ENCODE measurements around the gene KLK12.

Gene KLK12

DNA sequence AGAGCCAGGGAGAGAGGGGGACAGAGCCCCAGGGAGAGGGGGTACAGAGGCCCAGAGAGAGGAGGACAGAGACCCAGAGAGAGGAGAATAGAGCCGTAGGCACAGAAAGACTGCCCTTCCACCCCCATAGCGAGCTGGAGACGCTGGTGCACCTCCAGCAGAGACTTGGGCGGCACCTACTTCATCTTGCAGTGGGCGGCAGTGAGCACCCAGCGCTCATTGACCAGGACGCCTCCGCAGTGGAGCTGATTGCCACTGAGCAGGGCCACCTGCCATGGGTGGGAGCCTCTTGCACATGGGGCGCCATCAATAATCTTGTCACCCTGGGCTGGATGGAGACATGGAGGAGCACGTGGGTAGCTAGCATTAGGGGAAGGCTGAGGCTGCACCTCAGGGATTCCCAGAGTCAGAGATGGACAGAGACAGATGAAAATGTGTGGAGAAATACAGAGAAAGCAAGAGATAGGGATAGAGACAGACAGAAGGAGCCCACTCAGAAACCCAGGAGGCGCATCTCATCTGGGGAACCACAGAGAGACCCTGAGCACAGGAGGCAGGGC, 53.1 kb downstream of the KLK12 start:
- no peak for DNase-seq (ENCODE audit: low spot score)

DNA sequence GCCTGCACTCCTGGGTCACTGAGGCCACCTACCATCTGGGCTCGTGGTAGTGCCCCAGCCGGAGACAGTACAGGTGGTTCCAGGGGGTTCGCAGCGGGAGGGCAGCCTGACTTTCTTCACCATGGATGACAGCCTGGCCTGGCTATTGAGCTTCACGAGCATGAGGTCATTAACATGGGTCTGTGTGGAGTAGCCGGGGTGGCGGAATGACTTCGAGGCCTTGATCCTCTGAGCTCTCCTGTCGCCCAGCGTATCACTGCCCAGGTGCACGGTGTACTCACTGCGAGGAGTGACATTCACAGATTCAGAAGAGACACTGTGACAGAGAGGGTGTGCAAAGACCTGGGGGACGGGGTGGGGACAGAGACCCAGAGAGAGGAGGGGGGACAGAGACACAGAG, 54.6 kb downstream of the KLK12 start:
- no peak for DNase-seq (ENCODE audit: low spot score)

DNA sequence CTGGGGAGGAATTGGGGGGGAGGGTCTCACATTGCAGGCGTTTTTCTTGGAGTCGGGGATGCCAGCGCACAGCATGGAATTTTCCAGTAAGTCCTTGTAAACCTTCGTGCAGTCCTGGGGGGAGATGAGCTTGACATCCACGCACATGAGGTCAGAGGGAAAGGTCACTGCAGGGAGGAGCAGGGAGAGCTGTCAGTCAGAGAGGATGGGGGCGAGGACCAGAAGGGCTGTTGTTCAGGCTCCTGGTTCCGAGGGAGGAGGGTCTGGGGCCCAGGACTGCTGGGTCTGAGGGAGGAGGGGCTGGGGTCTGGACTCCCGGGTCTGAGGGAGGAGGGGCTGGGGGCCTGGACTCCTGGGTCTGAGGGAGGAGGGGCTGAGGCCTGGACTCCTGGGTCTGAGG, 55.0 kb downstream of the KLK12 start:
- DNase-seq (ENCODE audit: low spot score) = no peak
